OCI-LY1 (cell line): ENCODE measurements around the gene MAP3K21.

Experiments used
- CTCF ChIP-seq: fragments of 200-600 bp; sonication (generic), shearing (Covaris generic); IDR thresholded peaks from 2 replicates; pipeline ENCODE4 v1.5.1; 2017; ENCODE audit warnings: mild to moderate bottlenecking, antibody characterized with exemption, low read length, moderate library complexity, mixed read lengths
- EZH2 ChIP-seq: fragments of 200-600 bp; sonication (generic), shearing (Covaris generic); IDR thresholded peaks from 2 replicates; pipeline ENCODE4 v1.8.0; 2017; ENCODE audit warnings: borderline replicate concordance, mixed run types, mild to moderate bottlenecking, antibody characterized with exemption, low read length, moderate library complexity, mixed read lengths

GRCh38 chr1:233389169-233389568, 61.6 kb downstream of the MAP3K21 start:
- TF ChIP-seq CTCF (no peak), EZH2 (no peak)
